ENCODE data around the gene NRSN2.

- TF ChIP-seq CTCF (conservative IDR thresholded peaks at IDR 0.05; ENCODE audit: low read depth, low read length) (no peak), EZH2 (IDR thresholded peaks at IDR 0.05; ENCODE audit: borderline replicate concordance, low read depth, low read length, poor library complexity, severe bottlenecking) (no peak)
Observed at GRCh38 chr20:404088-404487, 57.2 kb downstream of the NRSN2 start.
